ENCODE results near the gene PRDM16. TPM values are rescaled to one million over a fixed set of nuclear protein-coding genes. Genes with fewer than 3 reads are reported as not detected.

PRDM16 gene
- polyA plus RNA-seq, 2 of the 4 experiments (the other 2 are of a cell fraction): 0.03 to 0.35 TPM

GRCh38 chr1:3179471-3179870 is 110.5 kb downstream of the PRDM16 start:
- no peak for ATAC-seq
- no peak for DNase-seq (ENCODE audit: low read depth in 1 of 2, low spot score in 1 of 2)

GRCh38 chr1:3180915-3181314 is 111.9 kb downstream of the PRDM16 start:
- ChIA-PET POLR2A (no interaction called here), CTCF (no interaction called here)
- Histone ChIP-seq H3K4me1 (no peaks in the 10 kb centered on the region), H3K9me3 (no peaks in the 10 kb centered on the region), H3K27ac (no peak overlapping the region), H3K4me2 (no peak overlapping the region), H3K4me3 (no peak overlapping the region)
- no peak for ATAC-seq
- no peak for FAIRE-seq
- TF ChIP-seq CBX2 (IDR thresholded peaks at IDR 0.05; ENCODE audit: borderline replicate concordance, low read depth) (no peak), ATOH8 (CRISPR knock-in tag; IDR thresholded peaks at IDR 0.05; ENCODE audit: low read depth) (no peak)
- WGBS (ENCODE audit: missing lambda C conversion rate): 96% methylated on average over 36 of the region's 36 CpGs
- DNase-seq (ENCODE audit: low read depth in 1 of 2, low spot score in 1 of 2): no peak

More at GRCh38 chr1:3179471-3179870, 110.5 kb downstream of the PRDM16 start:
- ChIA-PET POLR2A (no interaction called here), CTCF (no interaction called here)
- H3K4me2 ChIP-seq: no peak overlapping the region
- no peaks in the 10 kb centered on the region for H3K9me3 ChIP-seq
- H3K4me3 ChIP-seq: no peak overlapping the region
- FAIRE-seq: no peak
- WGBS (ENCODE audit: missing lambda C conversion rate): 13% methylated on average over 3 of the region's 15 CpGs
- H3K4me1 ChIP-seq: no peaks in the 10 kb centered on the region
- TF ChIP-seq POLR2A (IDR thresholded peaks at IDR 0.05; ENCODE audit: low read length) (no peak), RARB (CRISPR knock-in tag; IDR thresholded peaks at IDR 0.05) (no peak)
- H3K27ac ChIP-seq: no peak overlapping the region

GRCh38 chr1:3181956-3182355 is 113.0 kb downstream of the PRDM16 start:
- POLR2A ChIA-PET: no interaction called here
- TF ChIP-seq EP300 (IDR thresholded peaks at IDR 0.05): no peak
- TF ChIP-seq TP53 (CRISPR knock-in tag; IDR thresholded peaks at IDR 0.05): no peak
- TF ChIP-seq EHMT2 (IDR thresholded peaks at IDR 0.05; ENCODE audit: low read depth): no peak
- TF ChIP-seq, protein P1, sequence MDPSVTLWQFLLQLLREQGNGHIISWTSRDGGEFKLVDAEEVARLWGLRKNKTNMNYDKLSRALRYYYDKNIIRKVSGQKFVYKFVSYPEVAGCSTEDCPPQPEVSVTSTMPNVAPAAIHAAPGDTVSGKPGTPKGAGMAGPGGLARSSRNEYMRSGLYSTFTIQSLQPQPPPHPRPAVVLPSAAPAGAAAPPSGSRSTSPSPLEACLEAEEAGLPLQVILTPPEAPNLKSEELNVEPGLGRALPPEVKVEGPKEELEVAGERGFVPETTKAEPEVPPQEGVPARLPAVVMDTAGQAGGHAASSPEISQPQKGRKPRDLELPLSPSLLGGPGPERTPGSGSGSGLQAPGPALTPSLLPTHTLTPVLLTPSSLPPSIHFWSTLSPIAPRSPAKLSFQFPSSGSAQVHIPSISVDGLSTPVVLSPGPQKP (IDR thresholded peaks at IDR 0.05; ENCODE audit: low read depth, low read length): no peak
- no peak for TF ChIP-seq REST (IDR thresholded peaks at IDR 0.05)
- no peak for TF ChIP-seq ZNF302 (CRISPR knock-in tag; IDR thresholded peaks at IDR 0.05)
- no peak for TF ChIP-seq HEYL (CRISPR knock-in tag; IDR thresholded peaks at IDR 0.05)
- TF ChIP-seq JUNB (IDR thresholded peaks at IDR 0.05): no peak
- TF ChIP-seq KDM5A (IDR thresholded peaks at IDR 0.05): no peak
- no peak for TF ChIP-seq CHD4 (IDR thresholded peaks at IDR 0.05; ENCODE audit: borderline replicate concordance)
- no peak for TF ChIP-seq E2F6 (IDR thresholded peaks at IDR 0.05; ENCODE audit: borderline replicate concordance, low read depth)
- no peak for TF ChIP-seq FOXS1 (CRISPR knock-in tag; IDR thresholded peaks at IDR 0.05)
- ATAC-seq (no peak), FAIRE-seq (no peak), DNase-seq (ENCODE audit: low read depth in 1 of 2, low spot score in 1 of 2) (no peak)
- Histone ChIP-seq H3K27ac (no peak overlapping the region), H3K4me3 (no peak overlapping the region), H3K4me2 (no peak overlapping the region), H3K4me1 (no peaks in the 10 kb centered on the region), H3K9me3 (no peaks in the 10 kb centered on the region)
- CTCF ChIA-PET: no interaction called here
- WGBS (ENCODE audit: missing lambda C conversion rate): 81% methylated on average over 5 of the region's 14 CpGs

Measured in A549 (cell line).